ENCODE data around the gene FABP6. TPM values are rescaled to one million over a fixed set of nuclear protein-coding genes. Genes with fewer than 3 reads are reported as not detected.

The FABP6 gene
- total and polyA plus RNA-seq, 9 of the 15 experiments (the other 6 are each of a cell fraction or from before 2014, with no cell fraction given) = 0.11 to 0.33 (median 0.21) TPM; not detected in 4

DNA sequence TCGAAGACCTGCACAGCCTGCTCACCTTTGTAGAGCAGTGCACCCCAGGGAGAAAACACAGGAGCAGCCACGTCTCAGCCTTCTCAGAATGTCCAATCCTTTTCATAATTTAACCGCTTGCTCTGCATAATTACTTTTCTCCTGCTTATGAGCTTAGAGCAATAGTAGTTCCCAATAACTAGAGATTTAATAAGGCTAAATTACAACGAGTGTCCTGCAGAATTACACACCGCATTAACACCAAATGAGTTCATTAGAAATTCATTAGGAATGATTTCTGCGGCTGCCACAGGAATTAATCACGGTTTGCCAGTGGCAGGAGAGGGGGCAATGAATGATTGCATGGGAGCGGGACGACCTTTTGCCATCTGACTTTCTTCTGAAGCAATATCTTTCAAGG, 18.7 kb upstream of the FABP6 start (continued):
- TF ChIP-seq EWSR1 (IDR thresholded peaks at IDR 0.05; ENCODE audit: borderline replicate concordance, low read depth, partially characterized antibody) = no peak
- TF ChIP-seq RNF2 (IDR thresholded peaks at IDR 0.05) = no peak
- no peak for TF ChIP-seq SMARCA4 (IDR thresholded peaks at IDR 0.05)
- TF ChIP-seq ZNF740 (CRISPR knock-in tag; IDR thresholded peaks at IDR 0.05) = no peak
- no peak for TF ChIP-seq ZNF740 (tag; IDR thresholded peaks at IDR 0.05)
- no peak for TF ChIP-seq RBM17 (IDR thresholded peaks at IDR 0.05; ENCODE audit: borderline replicate concordance, low read depth, low read length)
- no peak for TF ChIP-seq HNRNPUL1 (IDR thresholded peaks at IDR 0.05; ENCODE audit: low read length)
- no peak for TF ChIP-seq ZNF717 (CRISPR knock-in tag; IDR thresholded peaks at IDR 0.05)
- TF ChIP-seq, protein P1, sequence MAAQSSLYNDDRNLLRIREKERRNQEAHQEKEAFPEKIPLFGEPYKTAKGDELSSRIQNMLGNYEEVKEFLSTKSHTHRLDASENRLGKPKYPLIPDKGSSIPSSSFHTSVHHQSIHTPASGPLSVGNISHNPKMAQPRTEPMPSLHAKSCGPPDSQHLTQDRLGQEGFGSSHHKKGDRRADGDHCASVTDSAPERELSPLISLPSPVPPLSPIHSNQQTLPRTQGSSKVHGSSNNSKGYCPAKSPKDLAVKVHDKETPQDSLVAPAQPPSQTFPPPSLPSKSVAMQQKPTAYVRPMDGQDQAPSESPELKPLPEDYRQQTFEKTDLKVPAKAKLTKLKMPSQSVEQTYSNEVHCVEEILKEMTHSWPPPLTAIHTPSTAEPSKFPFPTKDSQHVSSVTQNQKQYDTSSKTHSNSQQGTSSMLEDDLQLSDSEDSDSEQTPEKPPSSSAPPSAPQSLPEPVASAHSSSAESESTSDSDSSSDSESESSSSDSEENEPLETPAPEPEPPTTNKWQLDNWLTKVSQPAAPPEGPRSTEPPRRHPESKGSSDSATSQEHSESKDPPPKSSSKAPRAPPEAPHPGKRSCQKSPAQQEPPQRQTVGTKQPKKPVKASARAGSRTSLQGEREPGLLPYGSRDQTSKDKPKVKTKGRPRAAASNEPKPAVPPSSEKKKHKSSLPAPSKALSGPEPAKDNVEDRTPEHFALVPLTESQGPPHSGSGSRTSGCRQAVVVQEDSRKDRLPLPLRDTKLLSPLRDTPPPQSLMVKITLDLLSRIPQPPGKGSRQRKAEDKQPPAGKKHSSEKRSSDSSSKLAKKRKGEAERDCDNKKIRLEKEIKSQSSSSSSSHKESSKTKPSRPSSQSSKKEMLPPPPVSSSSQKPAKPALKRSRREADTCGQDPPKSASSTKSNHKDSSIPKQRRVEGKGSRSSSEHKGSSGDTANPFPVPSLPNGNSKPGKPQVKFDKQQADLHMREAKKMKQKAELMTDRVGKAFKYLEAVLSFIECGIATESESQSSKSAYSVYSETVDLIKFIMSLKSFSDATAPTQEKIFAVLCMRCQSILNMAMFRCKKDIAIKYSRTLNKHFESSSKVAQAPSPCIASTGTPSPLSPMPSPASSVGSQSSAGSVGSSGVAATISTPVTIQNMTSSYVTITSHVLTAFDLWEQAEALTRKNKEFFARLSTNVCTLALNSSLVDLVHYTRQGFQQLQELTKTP (IDR thresholded peaks at IDR 0.05; ENCODE audit: low read depth in 1 of 2, partially characterized antibody in 2 of 2) = no peak
- TF ChIP-seq FUS (optimal IDR thresholded peaks at IDR 0.05; ENCODE audit: low read depth, low read length) = no peak
- no peak for TF ChIP-seq TFAP4 (CRISPR knock-in tag; IDR thresholded peaks at IDR 0.05; ENCODE audit: borderline replicate concordance)

Data from K562 (cell line).